GM18499 (cell line): ENCODE data around the gene AOAH.
"Not testable (repeated sequence)": the region's sequence is repeated elsewhere in the genome, so short reads cannot be mapped to it uniquely, and the experiment has no call there.

ENCODE experiments used
- ATAC-seq: cut with Tn5 transposase; IDR thresholded peaks from one replicate; pipeline ENCODE4 v1.9.1; 2021; ENCODE audit warnings: moderate number of reproducible peaks; ENCODE audit not compliant: insufficient read depth, unreplicated experiment

The AOAH gene

DNA sequence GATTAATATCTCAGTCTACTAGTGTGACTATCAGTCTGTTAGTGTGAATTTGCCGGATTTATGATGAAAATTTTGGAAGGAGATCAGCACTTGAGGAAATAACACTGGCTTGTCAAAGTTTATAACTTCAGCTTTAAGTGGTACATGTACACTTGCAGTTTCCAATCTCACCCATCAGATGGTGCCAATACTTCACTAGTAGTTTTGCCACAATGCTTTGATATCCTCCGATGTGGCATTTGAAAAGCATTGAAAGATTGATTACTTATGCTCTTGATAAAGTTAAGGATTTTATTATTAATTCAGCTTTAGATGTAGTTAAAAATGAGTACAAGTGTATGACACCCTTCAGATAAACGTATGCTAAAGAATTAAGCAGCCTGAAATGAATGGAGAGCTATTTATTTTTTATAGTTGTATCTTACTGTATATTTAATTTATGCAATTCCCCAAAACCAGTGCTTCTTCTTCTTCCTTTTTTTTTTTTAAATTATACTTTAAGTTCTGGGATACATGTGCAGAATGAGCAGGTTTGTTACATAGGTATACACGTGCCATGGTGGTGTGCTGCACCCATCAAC is 236.4 kb downstream of the AOAH start:
- no peak for ATAC-seq

DNA sequence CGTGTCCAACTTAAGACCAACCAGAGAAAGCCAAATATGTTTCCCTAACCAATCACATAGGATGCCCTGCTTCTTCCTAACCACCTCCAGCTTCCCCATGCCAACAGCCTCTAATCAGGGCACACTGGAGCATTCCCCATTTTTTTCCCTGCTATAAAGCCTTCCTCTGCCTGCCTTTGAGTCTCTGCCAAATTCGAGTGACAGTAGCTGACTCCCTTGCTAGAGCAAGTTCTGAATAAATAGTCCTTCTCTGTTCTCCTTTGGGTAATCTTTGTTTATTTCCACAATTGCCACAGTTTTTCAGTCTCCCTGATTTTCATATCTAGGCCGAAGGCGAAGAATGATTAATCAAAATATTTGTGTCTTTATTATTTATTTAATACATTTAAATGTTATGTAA is 238.0 kb downstream of the AOAH start:
- no peak for ATAC-seq

DNA sequence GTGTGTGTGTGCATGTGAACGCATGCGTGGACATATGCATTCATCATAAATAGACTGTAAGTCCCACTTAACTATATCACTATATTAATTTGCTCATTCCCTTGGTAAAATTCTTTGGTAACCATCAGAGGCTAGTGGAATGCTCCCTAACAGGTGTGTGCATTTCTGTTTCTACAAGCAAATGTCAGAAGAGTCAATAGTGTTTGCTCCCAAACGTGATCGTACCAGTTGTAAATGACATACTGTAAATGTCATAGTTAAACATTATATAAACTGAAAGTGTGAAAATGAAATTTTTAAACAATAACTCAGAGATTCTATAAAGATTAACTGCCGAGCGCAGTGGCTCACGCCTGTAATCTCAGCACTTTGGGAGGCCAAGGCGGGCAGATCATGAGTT is 240.0 kb downstream of the AOAH start:
- ATAC-seq, result no peak

DNA sequence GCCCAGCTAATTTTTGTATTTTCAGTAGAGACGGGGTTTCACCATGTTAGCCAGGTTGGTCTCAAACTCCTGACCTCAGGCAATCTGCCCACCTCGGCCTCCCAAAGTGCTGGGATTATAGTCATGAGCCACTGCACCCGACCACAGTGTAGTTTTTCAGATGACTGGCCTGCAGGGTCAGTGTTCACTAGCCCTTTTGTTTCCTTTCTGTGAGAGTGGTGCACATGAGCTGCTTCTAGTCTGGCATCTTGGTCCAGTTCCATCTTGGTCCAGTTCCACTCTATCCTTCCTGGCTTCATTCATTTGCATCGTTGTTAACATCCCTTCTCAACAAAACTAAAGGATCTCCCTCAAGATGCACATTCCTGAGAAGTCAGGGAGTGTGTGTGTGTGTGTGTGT is 240.4 kb downstream of the AOAH start:
- not testable (repeated sequence) for ATAC-seq

DNA sequence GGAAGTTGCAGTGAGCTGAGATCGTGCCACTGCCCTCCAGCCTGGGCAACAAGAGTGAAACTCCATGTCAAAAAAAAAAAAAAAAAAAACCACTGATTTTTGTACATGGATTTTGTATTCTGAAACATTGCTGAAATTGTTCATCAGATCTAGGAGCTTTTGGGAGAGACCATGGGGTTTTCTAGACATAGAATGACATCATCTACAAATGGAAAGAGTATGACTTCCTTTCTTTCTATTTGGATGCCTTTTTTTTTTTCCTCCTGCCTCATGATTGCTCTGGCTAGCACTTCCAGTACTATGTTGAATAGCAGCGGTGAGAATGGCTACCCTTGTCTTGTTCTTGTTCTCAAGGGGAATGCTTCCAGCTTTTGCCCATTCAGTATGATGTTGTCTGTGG is 245.5 kb downstream of the AOAH start:
- ATAC-seq, result no peak

DNA sequence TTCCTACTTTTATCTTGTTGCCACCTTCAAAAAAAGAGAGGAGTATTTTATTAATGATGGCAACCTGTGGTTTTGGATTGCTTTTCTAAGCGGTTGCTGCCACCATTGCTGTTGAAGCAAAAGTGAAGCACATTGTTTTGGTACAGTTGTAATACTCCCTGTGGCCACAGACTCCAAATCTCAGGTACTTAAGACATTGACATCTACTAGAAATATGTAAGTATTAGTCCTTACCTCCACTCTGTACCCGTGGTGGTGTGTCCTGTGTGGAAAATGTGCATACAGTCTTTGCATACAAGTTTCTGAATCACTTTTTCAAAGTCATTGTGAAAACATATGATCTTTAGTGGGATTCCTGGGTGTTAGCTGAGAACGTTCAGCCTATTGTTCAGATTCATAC is 248.9 kb downstream of the AOAH start:
- no peak for ATAC-seq

DNA sequence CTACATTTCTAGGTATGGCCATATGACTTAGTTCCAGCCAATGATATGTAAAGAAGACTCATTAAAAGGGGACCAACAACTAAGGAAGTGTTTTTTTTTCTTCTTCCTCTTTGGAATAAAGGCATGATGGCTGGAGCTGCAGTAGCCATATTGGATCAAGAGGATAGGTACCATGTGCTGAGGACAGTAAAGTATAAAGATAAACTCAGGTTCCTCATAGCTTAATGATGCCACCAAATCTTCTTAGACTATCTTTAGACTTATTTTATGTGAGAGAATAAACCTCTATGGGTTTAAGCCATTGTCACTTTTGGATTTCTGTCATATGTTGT is 249.3 kb downstream of the AOAH start:
- ATAC-seq, result no peak

DNA sequence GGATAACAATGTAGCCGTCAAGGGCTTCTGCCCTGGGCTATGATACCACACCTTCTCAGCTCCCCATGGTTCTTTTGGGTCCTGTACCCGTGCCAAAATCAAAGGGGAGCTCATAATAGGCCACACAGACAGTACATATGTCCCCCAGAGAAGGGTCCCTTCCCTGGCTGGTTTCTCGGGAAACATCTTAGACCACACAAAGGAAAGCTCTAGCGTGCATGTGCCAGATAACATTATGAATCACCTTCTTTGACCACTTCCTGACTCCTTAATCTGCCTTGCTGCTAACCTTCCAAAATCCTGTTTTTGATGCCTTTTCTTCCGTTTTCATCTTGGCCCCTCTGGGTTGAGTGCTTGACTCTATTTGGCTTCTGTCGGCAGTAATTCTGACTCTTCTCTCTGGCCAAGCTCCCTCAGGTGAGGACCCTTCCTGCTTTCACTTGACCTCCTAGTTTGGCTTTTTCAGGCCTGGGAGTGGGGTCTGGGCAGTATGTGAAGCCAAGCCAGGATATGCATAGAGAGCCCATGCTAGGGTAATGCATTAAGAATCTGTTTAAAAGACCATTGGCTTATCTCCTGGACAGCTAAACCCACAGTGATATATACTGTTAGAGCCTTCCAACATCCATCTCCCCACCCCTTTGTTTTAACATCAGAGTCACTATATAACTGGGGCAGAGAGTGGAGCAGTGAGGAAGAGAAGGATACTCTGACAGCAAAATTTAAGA is 249.8 kb downstream of the AOAH start:
- ATAC-seq, result no peak

DNA sequence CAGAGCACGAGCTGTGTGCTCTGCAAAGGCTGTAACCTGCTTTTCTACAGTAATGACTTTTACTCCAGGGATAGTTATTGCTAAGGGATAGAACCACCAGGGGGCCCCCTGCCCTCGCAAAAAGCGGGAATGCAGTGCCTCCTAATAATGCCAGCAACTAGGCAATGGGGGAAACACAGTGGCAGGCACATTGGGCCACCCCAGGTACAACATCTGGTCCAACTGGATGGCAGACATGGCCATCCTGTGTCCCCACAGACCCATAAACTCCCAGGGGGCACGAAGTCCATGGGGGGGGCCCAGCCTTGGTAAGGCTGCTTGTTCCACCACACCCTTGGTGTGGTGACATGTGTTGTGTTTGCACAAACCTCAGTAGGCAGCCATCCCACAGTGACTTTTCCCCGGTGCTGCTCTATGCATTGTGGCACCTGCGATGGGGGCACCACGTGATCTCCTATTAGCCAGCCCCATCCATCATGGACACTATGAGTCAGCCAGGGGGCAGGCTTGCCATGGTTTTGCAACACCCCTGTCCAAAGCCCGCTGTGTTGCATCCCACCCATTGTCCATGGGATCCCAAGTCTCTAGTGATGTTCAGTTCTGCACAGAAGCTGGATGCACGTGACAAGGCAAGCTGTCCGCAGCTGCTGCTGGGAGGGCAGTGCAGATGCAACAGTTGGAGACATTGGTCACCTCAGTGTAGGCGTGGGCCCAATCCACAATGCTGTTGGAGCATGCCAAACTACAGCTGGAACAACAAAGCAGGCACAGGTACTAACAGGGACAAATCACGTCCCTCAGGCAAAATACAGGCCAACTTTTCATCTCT is 250.6 kb downstream of the AOAH start:
- ATAC-seq, result no peak

DNA sequence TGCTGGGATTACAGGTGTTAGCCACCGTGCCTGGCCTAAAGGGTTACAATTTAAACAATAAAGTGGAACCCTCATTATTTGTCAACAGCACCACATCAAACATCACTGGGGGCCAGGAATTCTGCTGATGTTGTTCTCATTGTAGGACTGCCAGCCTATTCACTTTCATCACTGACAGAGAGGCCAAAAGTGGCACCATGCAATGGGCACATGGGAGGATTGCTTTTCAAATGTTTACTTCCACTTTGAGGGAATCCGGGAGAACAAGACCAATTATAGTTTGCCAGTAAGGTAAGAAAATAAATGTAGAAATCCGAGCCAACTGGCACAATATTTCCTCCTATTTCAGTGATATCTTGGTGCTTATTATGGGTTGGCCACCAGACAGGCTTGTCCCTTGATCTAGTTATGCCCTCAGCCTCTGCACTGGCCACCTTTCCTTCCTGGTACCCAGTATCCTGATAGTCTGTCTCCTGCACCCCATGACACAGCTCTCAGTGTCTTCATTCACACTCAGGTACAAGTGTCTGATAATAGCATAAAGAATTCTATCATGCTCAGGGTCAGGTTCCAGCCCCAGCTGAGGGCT is 252.1 kb downstream of the AOAH start:
- ATAC-seq, result no peak

DNA sequence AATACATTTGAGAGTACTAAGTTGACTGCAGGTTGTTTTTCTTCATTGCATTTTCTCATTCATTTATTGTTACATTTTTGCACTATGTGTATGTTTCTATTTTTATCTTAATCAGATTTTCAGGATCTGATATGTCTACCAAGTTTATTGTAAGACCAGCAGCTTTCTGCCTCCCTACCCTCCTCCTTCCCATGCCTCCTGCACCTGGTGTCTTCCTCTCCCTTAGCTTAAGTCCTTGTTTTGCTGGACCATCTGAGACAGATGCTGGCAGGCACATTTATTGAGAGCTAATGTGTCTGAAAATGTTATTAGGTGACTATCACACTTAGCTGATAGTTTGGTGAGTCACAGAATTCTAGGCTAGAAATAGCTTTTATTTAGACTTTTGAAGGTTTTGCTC is 255.1 kb downstream of the AOAH start:
- no peak for ATAC-seq

DNA sequence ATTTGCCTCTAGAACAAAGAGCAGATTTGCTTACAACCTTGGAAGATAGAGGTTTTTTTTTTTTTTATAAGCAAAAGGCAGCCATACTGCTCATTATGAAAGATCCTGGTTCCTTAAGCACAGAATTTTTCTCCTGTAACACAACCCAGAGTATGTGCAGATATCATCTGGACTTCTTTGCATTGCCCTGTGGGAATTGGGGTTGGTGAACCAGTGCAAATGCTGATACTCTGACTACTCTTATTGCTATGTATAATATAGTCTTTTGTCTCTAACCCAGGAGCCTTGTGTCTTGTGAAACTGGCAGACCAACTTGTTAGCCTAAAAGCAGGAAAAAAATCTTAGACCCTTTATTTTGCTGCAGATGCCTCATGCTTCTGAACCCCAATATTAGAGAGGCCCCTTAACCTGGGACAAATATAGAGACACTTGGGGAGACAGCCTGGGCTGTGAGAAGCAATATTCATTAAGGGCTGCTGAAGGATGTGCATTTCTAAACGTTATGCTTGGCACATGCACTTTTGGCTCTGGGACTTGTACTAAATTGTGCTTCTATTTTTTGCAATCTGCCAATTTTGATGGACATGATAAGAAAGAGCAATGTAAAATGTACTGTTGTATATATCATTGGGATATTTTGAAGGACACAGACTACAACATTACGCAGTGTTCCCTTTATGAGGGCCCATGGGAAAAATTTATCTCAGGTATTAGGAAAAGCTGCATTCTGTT is 255.8 kb downstream of the AOAH start:
- no peak for ATAC-seq

DNA sequence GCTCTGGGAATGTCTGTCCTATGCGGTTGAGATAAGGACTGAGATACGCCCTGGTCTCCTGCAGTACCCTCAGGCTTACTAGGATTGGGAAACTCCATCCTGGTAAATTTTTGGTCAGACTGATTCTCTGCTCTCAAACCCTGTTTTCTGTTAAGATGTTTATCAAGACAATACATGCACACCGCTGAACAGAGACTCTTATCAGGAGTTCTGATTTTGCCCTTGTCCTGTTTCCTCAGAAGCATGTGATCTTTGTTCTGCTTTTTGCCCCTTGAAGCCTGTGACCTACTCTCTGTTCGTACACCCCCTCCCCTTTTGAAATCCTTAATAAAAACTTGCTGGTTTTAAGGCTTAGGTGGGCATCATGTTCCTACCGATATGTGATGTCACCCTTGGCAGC is 258.3 kb downstream of the AOAH start:
- not testable (repeated sequence) for ATAC-seq

DNA sequence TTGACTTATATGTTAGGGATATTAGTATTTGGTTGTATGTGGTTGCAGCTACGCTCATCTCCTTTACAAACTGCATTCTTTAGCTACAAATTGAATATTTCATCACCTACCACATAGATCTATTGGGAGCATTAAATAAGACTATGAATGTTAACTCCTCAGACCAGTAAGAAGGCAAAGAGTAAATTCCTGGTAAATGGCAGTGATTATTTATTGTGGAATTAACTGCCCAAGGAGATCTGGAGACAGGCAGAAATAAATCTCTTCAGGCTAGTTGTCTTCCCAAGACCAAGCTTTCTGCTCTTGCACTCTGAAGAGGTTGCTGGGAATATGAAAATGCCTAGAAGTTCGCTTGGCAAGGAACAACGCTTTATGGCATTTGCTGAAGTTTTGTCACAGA is 260.0 kb downstream of the AOAH start:
- no peak for ATAC-seq
